DND-41 (cell line): ENCODE results near the gene CAMTA2.

Source experiments
- ATAC-seq: fragments of 200-7000 bp; cut with Tn5 transposase; 3 replicates; pipeline ENCODE4 v1.9.1; 2021; ENCODE audit warnings: low read depth; ENCODE audit not compliant: insufficient read depth
- DNase-seq: peaks from one replicate; pipeline ENCODE4 v3.0.0-alpha.2; 2020
- H2AFZ ChIP-seq: 2 replicates; pipeline ENCODE4 v1.6.0; 2012; ENCODE audit warnings: low read depth, low read length
- H3K27ac ChIP-seq: 2 replicates; pipeline ENCODE4 v1.5.1; 2012; ENCODE audit warnings: low read length, inconsistent platforms
- H3K27me3 ChIP-seq: fragments of 200-600 bp; sonication (generic); 2 replicates; pipeline ENCODE4 v1.6.0; 2012; ENCODE audit warnings: low read length, mild to moderate bottlenecking, inconsistent platforms; ENCODE audit not compliant: insufficient read depth, poor library complexity
- H3K36me3 ChIP-seq: 2 replicates; pipeline ENCODE4 v1.5.1; 2012; ENCODE audit warnings: low read length, inconsistent platforms; ENCODE audit not compliant: insufficient read depth
- H3K4me1 ChIP-seq: 2 replicates; pipeline ENCODE4 v1.5.1; 2012; ENCODE audit warnings: mild to moderate bottlenecking, low read length; ENCODE audit not compliant: insufficient read depth
- H3K4me2 ChIP-seq: 2 replicates; pipeline ENCODE4 v1.6.0; 2012; ENCODE audit warnings: mild to moderate bottlenecking, moderate library complexity, low read length, inconsistent platforms; ENCODE audit not compliant: insufficient read depth
- H3K4me3 ChIP-seq, 2 experiments: fragments of 200-600 bp in 1 of 2; shearing (Covaris generic) in 1 of 2; 2 replicates each; pipeline ENCODE4 v1.5.1; 2012 to 2016; ENCODE audit warnings: inconsistent platforms in 2 of 2, low read length in 2 of 2, mild to moderate bottlenecking in 2 of 2, low read depth in 1 of 2, moderate library complexity in 1 of 2
- H3K79me2 ChIP-seq: 2 replicates; pipeline ENCODE4 v1.6.0; 2012; ENCODE audit warnings: low read length, inconsistent platforms; ENCODE audit not compliant: insufficient read depth
- H3K9ac ChIP-seq: 2 replicates; pipeline ENCODE4 v1.6.0; 2012; ENCODE audit warnings: low read depth, mild to moderate bottlenecking, inconsistent platforms, low read length, moderate library complexity
- H3K9me3 ChIP-seq: 2 replicates; pipeline ENCODE4 v1.5.1; 2012; ENCODE audit warnings: low read length, moderate library complexity, mild to moderate bottlenecking, inconsistent platforms; ENCODE audit not compliant: insufficient read depth, severe bottlenecking
- H4K20me1 ChIP-seq: 2 replicates; pipeline ENCODE4 v1.6.0; 2012; ENCODE audit warnings: low read length; ENCODE audit not compliant: insufficient read depth
- CTCF ChIP-seq: IDR thresholded peaks from 2 replicates; pipeline ENCODE4 v1.5.1; 2012; ENCODE audit warnings: borderline replicate concordance, low read length, moderate library complexity, mild to moderate bottlenecking; ENCODE audit not compliant: poor library complexity, severe bottlenecking; ENCODE audit errors: extremely low read depth
- EZH2 ChIP-seq: IDR thresholded peaks from 3 replicates; pipeline ENCODE4 v1.6.1; 2012; ENCODE audit warnings: borderline replicate concordance, low read depth, mild to moderate bottlenecking, moderate library complexity, low read length, inconsistent platforms; ENCODE audit not compliant: severe bottlenecking

CAMTA2 gene

GRCh38 chr17:4967539-4968485, 19.7 kb downstream of the CAMTA2 start, which contains the start of gene SPAG7:
Gene SPAG7, minus strand, starts transcription at chr17:4967817. Its CDS starts 13 bp downstream, at chr17:4967804.
- Histone ChIP-seq H3K9ac (peak within 1 kb of the TSS; percentile 87), H2AFZ (peak within 1 kb of the TSS; percentile 83), H3K9me3 (no peaks in the 10 kb centered on the region), H3K79me2 (peaks cover 39% of the 10 kb centered on the region), H3K27me3 (no peaks in the 10 kb centered on the region), H3K27ac (peak within 1 kb of the TSS; percentile 92), H3K4me2 (peak within 1 kb of the TSS; percentile 99), H4K20me1 (peaks cover 4% of the 10 kb centered on the region), H3K4me3 (peak within 1 kb of the TSS; percentile 48 to 87), H3K4me1 (peaks cover 32% of the 10 kb centered on the region), H3K36me3 (peaks cover 40% of the 10 kb centered on the region)
- TF ChIP-seq CTCF (peak; percentile 3), EZH2 (no peak)
- ATAC-seq (peak; percentile 59), DNase-seq (peak; percentile 95)

GRCh38 chr17:4966844-4967538, 20.5 kb downstream of the CAMTA2 start:
- TF ChIP-seq EZH2 (no peak), CTCF (no peak)
- Histone ChIP-seq H3K4me1 (peaks cover 32% of the 10 kb centered on the region), H3K27ac (peak overlapping the region; percentile 92), H3K4me2 (peak overlapping the region; percentile 90), H3K9me3 (no peaks in the 10 kb centered on the region), H4K20me1 (no peaks in the 10 kb centered on the region), H3K9ac (peak overlapping the region; percentile 87), H3K27me3 (no peaks in the 10 kb centered on the region), H3K36me3 (peaks cover 32% of the 10 kb centered on the region), H3K79me2 (peaks cover 39% of the 10 kb centered on the region), H2AFZ (peak overlapping the region; percentile 73), H3K4me3 (peak overlapping the region; percentile 48 to 87)
- ATAC-seq (peak; percentile 90), DNase-seq (peak; percentile 99)

- peaks cover 39% of the 10 kb centered on the region for H3K79me2 ChIP-seq
- no peak overlapping the region for H3K9ac ChIP-seq
- no peaks in the 10 kb centered on the region for H3K9me3 ChIP-seq
- no peak overlapping the region for H3K4me3 ChIP-seq
- H3K36me3 ChIP-seq = peaks cover 27% of the 10 kb centered on the region
- no peak overlapping the region for H3K27ac ChIP-seq
- no peak for ATAC-seq
- TF ChIP-seq CTCF (no peak), EZH2 (no peak)
- peaks cover 32% of the 10 kb centered on the region for H3K4me1 ChIP-seq
- DNase-seq = no peak
- peak overlapping the region; percentile 90; the same call in 1 of the 2 replicates for H3K4me2 ChIP-seq
- no peak overlapping the region for H2AFZ ChIP-seq
- H3K27me3 ChIP-seq = no peaks in the 10 kb centered on the region
- no peaks in the 10 kb centered on the region for H4K20me1 ChIP-seq
Measured at GRCh38 chr17:4965311-4965986, 22.0 kb downstream of the CAMTA2 start.
